HEK293 (cell line): ENCODE measurements around the gene SELPLG.

ENCODE experiments used
- CTCF ChIA-PET: fragments of 350-600 bp; formaldehyde crosslinking; extraction: SDS; loops from one replicate; lab custom pipeline; 2021; ENCODE audit warnings: antibody characterized with exemption; lab: Yijun Ruan, JAX
- POLR2A ChIA-PET: fragments of 300-600 bp; formaldehyde crosslinking; extraction: SDS; loops from one replicate; lab custom pipeline; 2020; ENCODE audit warnings: antibody characterized with exemption, inconsistent platforms; lab: Yijun Ruan, JAX
- H3K27ac ChIP-seq: fragments of 200-500 bp; sonication (Bioruptor generic); 2 replicates; pipeline ENCODE4 v1.5.1; 2014; ENCODE audit warnings: low read depth, low read length, control low read depth, inconsistent platforms; ENCODE audit errors: extremely low read depth
- H3K36me3 ChIP-seq, 2 experiments: fragments of 200-500 bp in 1 of 2; sonication (Bioruptor generic) in 1 of 2; 1 replicate in 1 of 2; 2 replicates in 1 of 2; pipeline ENCODE4 v1.5.1; 2014 to 2017; ENCODE audit warnings: inconsistent platforms in 2 of 2, low read length in 2 of 2; ENCODE audit not compliant: control insufficient read depth in 2 of 2, insufficient read depth in 1 of 2
- H3K4me1 ChIP-seq: fragments of 200-500 bp; sonication (Bioruptor generic); 2 replicates; pipeline ENCODE4 v1.5.1; 2014; ENCODE audit warnings: mild to moderate bottlenecking, low read length, inconsistent platforms; ENCODE audit not compliant: control insufficient read depth, insufficient read depth
- H3K4me3 ChIP-seq: 2 replicates; pipeline ENCODE4 v1.5.1; 2011; ENCODE audit warnings: low read depth, mild to moderate bottlenecking, control low read depth, low read length, moderate library complexity
- H3K9me3 ChIP-seq: fragments of 200-500 bp; sonication (Bioruptor generic); 2 replicates; pipeline ENCODE4 v1.5.1; 2014; ENCODE audit warnings: low read depth, low read length, inconsistent platforms; ENCODE audit not compliant: control insufficient read depth, insufficient read depth
- AEBP2 ChIP-seq: fragments of 450-650 bp; formaldehyde crosslinking; IDR thresholded peaks from 2 replicates; pipeline ENCODE4 v1.5.1; 2016; ENCODE audit warnings: missing biosample characterization, missing genetic modification characterization, borderline replicate concordance
- CTCF ChIP-seq: fragments of 450-650 bp; formaldehyde crosslinking; IDR thresholded peaks from 2 replicates; pipeline ENCODE4 v1.5.1; 2016; ENCODE audit warnings: missing biosample characterization, missing genetic modification characterization
- EGR2 ChIP-seq: fragments of 450-650 bp; formaldehyde crosslinking; IDR thresholded peaks from 2 replicates; pipeline ENCODE4 v1.5.1; 2016; ENCODE audit warnings: low read depth, missing biosample characterization, missing genetic modification characterization
- GLIS1 ChIP-seq: fragments of 450-650 bp; formaldehyde crosslinking; IDR thresholded peaks from 2 replicates; pipeline ENCODE4 v1.5.1; 2016; ENCODE audit warnings: missing biosample characterization, missing genetic modification characterization
- HOXC10 ChIP-seq: sonication (generic); formaldehyde crosslinking; IDR thresholded peaks from 2 replicates; pipeline ENCODE4 v1.8.1; 2023; ENCODE audit warnings: mild to moderate bottlenecking, missing genetic modification reagents
- KLF8 ChIP-seq: fragments of 450-650 bp; formaldehyde crosslinking; IDR thresholded peaks from 2 replicates; pipeline ENCODE4 v1.5.1; 2016; ENCODE audit warnings: missing biosample characterization, missing genetic modification characterization
- SP3 ChIP-seq: fragments of 450-650 bp; formaldehyde crosslinking; IDR thresholded peaks from 2 replicates; pipeline ENCODE4 v1.5.1; 2016; ENCODE audit warnings: missing biosample characterization, missing genetic modification characterization
- ZBTB17 ChIP-seq: fragments of 450-650 bp; formaldehyde crosslinking; IDR thresholded peaks from 2 replicates; pipeline ENCODE4 v1.5.1; 2016; ENCODE audit warnings: missing biosample characterization, missing genetic modification characterization
- ZBTB20 ChIP-seq: fragments of 450-650 bp; formaldehyde crosslinking; IDR thresholded peaks from 2 replicates; pipeline ENCODE4 v1.5.1; 2016; ENCODE audit warnings: missing biosample characterization, missing genetic modification characterization
- ZBTB48 ChIP-seq: fragments of 450-650 bp; formaldehyde crosslinking; IDR thresholded peaks from 2 replicates; pipeline ENCODE4 v1.5.1; 2016; ENCODE audit warnings: missing biosample characterization, missing genetic modification characterization
- ZBTB7A ChIP-seq: fragments of 450-650 bp; formaldehyde crosslinking; IDR thresholded peaks from 2 replicates; pipeline ENCODE4 v1.5.1; 2016; ENCODE audit warnings: low read depth, missing biosample characterization, missing genetic modification characterization
- ZFHX2 ChIP-seq: fragments of 450-650 bp; formaldehyde crosslinking; conservative IDR thresholded peaks from 2 replicates; pipeline ENCODE4 v1.5.1; 2016; ENCODE audit warnings: missing biosample characterization, missing genetic modification characterization
- ZFP37 ChIP-seq: fragments of 450-650 bp; formaldehyde crosslinking; IDR thresholded peaks from 2 replicates; pipeline ENCODE4 v1.5.1; 2016; ENCODE audit warnings: missing biosample characterization, missing genetic modification characterization
- ZNF112 ChIP-seq: fragments of 450-650 bp; formaldehyde crosslinking; IDR thresholded peaks from 2 replicates; pipeline ENCODE4 v1.5.0; 2017; ENCODE audit warnings: missing biosample characterization, missing genetic modification characterization
- ZNF184 ChIP-seq: fragments of 450-650 bp; IDR thresholded peaks from 2 replicates; pipeline ENCODE4 v1.5.1; 2018; ENCODE audit warnings: missing biosample characterization, mild to moderate bottlenecking, missing genetic modification characterization
- ZNF211 ChIP-seq: fragments of 450-650 bp; formaldehyde crosslinking; IDR thresholded peaks from 2 replicates; pipeline ENCODE4 v1.5.1; 2016; ENCODE audit warnings: low read depth, missing biosample characterization, missing genetic modification characterization
- ZNF311 ChIP-seq: fragments of 450-650 bp; formaldehyde crosslinking; IDR thresholded peaks from 2 replicates; pipeline ENCODE4 v1.5.1; 2017; ENCODE audit warnings: missing biosample characterization, missing genetic modification characterization, borderline replicate concordance
- ZNF335 ChIP-seq: fragments of 450-650 bp; formaldehyde crosslinking; conservative IDR thresholded peaks from 2 replicates; pipeline ENCODE4 v1.5.1; 2016; ENCODE audit warnings: missing biosample characterization, missing genetic modification characterization
- ZNF560 ChIP-seq: fragments of 450-650 bp; formaldehyde crosslinking; IDR thresholded peaks from 2 replicates; pipeline ENCODE4 v1.5.1; 2017; ENCODE audit warnings: missing biosample characterization, missing genetic modification characterization, borderline replicate concordance
- ZNF664 ChIP-seq: fragments of 450-650 bp; formaldehyde crosslinking; IDR thresholded peaks from 2 replicates; pipeline ENCODE4 v1.5.1; 2016; ENCODE audit warnings: missing biosample characterization, missing genetic modification characterization
- ZNF830 ChIP-seq: fragments of 450-650 bp; IDR thresholded peaks from 2 replicates; pipeline ENCODE4 v1.5.0; 2018; ENCODE audit warnings: missing biosample characterization, missing genetic modification characterization, low read depth, mild to moderate bottlenecking, moderate library complexity
- ZSCAN23 ChIP-seq: fragments of 450-650 bp; formaldehyde crosslinking; IDR thresholded peaks from 2 replicates; pipeline ENCODE4 v1.5.1; 2016; ENCODE audit warnings: missing biosample characterization, missing genetic modification characterization
- ZSCAN30 ChIP-seq: fragments of 450-650 bp; IDR thresholded peaks from 2 replicates; pipeline ENCODE4 v1.5.1; 2018; ENCODE audit warnings: missing biosample characterization, mild to moderate bottlenecking, missing genetic modification characterization, moderate library complexity
- ZXDB ChIP-seq: fragments of 450-650 bp; formaldehyde crosslinking; IDR thresholded peaks from 2 replicates; pipeline ENCODE4 v1.5.1; 2016; ENCODE audit warnings: missing biosample characterization, missing genetic modification characterization
- TF ChIP-seq, protein P1 (sequence below): fragments of 450-650 bp; formaldehyde crosslinking; IDR thresholded peaks from 2 replicates; pipeline ENCODE4 v1.5.1; 2017; ENCODE audit warnings: missing biosample characterization, missing genetic modification characterization
- TF ChIP-seq, protein P2 (sequence below): fragments of 450-650 bp; formaldehyde crosslinking; IDR thresholded peaks from 2 replicates; pipeline ENCODE4 v1.5.1; 2017; ENCODE audit warnings: missing biosample characterization, missing genetic modification characterization
- TF ChIP-seq, protein P3 (sequence below): fragments of 450-650 bp; formaldehyde crosslinking; IDR thresholded peaks from 2 replicates; pipeline ENCODE4 v1.5.1; 2017; ENCODE audit warnings: missing biosample characterization, missing genetic modification characterization
- TF ChIP-seq, protein P4 (sequence below): fragments of 450-650 bp; formaldehyde crosslinking; IDR thresholded peaks from 2 replicates; pipeline ENCODE4 v1.5.1; 2016; ENCODE audit warnings: missing biosample characterization, missing genetic modification characterization

Gene SELPLG

GRCh38 chr12:108612788-108613282 lies 20.9 kb downstream of the SELPLG start (continued):
- TF ChIP-seq ZBTB20 (no peak), ZNF830 (tag by site-specific recombination) (no peak), ZNF335 (tag by site-specific recombination) (no peak), ZBTB7A (tag by site-specific recombination) (no peak), ZNF560 (tag by site-specific recombination) (no peak), ZNF112 (tag by site-specific recombination) (no peak), ZSCAN23 (tag by site-specific recombination) (0 out of 2 replicates have a peak, but pooled peaks have one; percentile 15), HOXC10 (CRISPR knock-in tag) (no peak), SP3 (tag by site-specific recombination) (0 out of 2 replicates have a peak, but pooled peaks have one; percentile 15), ZFP37 (tag by site-specific recombination) (no peak), ZNF311 (no peak), AEBP2 (no peak), GLIS1 (tag by site-specific recombination) (peak; percentile 60), ZNF184 (tag by site-specific recombination) (no peak), ZBTB17 (peak; percentile 58; the same call in 1 of the 2 replicates), ZSCAN30 (tag by site-specific recombination) (no peak), ZXDB (tag by site-specific recombination) (no peak)
- TF ChIP-seq, protein P1, sequence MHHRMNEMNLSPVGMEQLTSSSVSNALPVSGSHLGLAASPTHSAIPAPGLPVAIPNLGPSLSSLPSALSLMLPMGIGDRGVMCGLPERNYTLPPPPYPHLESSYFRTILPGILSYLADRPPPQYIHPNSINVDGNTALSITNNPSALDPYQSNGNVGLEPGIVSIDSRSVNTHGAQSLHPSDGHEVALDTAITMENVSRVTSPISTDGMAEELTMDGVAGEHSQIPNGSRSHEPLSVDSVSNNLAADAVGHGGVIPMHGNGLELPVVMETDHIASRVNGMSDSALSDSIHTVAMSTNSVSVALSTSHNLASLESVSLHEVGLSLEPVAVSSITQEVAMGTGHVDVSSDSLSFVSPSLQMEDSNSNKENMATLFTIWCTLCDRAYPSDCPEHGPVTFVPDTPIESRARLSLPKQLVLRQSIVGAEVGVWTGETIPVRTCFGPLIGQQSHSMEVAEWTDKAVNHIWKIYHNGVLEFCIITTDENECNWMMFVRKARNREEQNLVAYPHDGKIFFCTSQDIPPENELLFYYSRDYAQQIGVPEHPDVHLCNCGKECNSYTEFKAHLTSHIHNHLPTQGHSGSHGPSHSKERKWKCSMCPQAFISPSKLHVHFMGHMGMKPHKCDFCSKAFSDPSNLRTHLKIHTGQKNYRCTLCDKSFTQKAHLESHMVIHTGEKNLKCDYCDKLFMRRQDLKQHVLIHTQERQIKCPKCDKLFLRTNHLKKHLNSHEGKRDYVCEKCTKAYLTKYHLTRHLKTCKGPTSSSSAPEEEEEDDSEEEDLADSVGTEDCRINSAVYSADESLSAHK (tag by site-specific recombination), result no peak
- TF ChIP-seq, all 188 proteins: peak for 7

GRCh38 chr12:108611884-108612415 lies 21.7 kb downstream of the SELPLG start:
- Histone ChIP-seq H3K36me3 (no peaks in the 10 kb centered on the region), H3K27ac (no peak overlapping the region), H3K9me3 (no peaks in the 10 kb centered on the region), H3K4me3 (no peak overlapping the region), H3K4me1 (no peaks in the 10 kb centered on the region)
- CTCF ChIA-PET, result interaction anchor here (0.6 to 2.7 kb wide), 6 partner anchors 28 to 191 kb away, joined by 3 to 8 read pairs (median 4); no protein-coding TSS in a partner anchor
- POLR2A ChIA-PET, result no interaction called here
- TF ChIP-seq ZNF211 (tag by site-specific recombination), result no peak
- peak; percentile 59 for TF ChIP-seq EGR2 (tag by site-specific recombination)
- TF ChIP-seq, protein P2, sequence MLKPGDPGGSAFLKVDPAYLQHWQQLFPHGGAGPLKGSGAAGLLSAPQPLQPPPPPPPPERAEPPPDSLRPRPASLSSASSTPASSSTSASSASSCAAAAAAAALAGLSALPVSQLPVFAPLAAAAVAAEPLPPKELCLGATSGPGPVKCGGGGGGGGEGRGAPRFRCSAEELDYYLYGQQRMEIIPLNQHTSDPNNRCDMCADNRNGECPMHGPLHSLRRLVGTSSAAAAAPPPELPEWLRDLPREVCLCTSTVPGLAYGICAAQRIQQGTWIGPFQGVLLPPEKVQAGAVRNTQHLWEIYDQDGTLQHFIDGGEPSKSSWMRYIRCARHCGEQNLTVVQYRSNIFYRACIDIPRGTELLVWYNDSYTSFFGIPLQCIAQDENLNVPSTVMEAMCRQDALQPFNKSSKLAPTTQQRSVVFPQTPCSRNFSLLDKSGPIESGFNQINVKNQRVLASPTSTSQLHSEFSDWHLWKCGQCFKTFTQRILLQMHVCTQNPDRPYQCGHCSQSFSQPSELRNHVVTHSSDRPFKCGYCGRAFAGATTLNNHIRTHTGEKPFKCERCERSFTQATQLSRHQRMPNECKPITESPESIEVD (tag by site-specific recombination), result no peak
- TF ChIP-seq ZNF664 (tag by site-specific recombination), result 0 out of 2 replicates have a peak, but pooled peaks have one; percentile 23
- TF ChIP-seq, protein P3, sequence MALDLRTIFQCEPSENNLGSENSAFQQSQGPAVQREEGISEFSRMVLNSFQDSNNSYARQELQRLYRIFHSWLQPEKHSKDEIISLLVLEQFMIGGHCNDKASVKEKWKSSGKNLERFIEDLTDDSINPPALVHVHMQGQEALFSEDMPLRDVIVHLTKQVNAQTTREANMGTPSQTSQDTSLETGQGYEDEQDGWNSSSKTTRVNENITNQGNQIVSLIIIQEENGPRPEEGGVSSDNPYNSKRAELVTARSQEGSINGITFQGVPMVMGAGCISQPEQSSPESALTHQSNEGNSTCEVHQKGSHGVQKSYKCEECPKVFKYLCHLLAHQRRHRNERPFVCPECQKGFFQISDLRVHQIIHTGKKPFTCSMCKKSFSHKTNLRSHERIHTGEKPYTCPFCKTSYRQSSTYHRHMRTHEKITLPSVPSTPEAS, result no peak
- peak; percentile 64; the same call in 1 of the 2 replicates for TF ChIP-seq ZBTB48 (tag by site-specific recombination)
- TF ChIP-seq CTCF (tag by site-specific recombination), result 0 out of 2 replicates have a peak, but pooled peaks have one; percentile 9
- TF ChIP-seq, protein P4, sequence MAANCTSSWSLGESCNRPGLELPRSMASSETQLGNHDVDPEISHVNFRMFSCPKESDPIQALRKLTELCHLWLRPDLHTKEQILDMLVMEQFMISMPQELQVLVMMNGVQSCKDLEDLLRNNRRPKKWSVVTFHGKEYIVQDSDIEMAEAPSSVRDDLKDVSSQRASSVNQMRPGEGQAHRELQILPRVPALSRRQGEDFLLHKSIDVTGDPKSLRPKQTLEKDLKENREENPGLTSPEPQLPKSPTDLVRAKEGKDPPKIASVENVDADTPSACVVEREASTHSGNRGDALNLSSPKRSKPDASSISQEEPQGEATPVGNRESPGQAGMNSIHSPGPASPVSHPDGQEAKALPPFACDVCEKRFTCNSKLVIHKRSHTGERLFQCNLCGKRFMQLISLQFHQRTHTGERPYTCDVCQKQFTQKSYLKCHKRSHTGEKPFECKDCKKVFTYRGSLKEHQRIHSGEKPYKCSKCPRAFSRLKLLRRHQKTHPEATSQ (tag by site-specific recombination), result no peak
- TF ChIP-seq ZFHX2 (tag by site-specific recombination), result peak; percentile 43
- no peak for TF ChIP-seq ZNF311
- no peak for TF ChIP-seq KLF8 (tag by site-specific recombination)
- no peak for TF ChIP-seq ZNF335 (tag by site-specific recombination)
